ENCODE data around the gene ATP6V0E1. TPM values are rescaled to one million over a fixed set of nuclear protein-coding genes. Genes with fewer than 3 reads are reported as not detected.

The ATP6V0E1 gene
- total and polyA plus RNA-seq, 2 of the 4 experiments (the other 2 are of a cell fraction) = 258 to 277 TPM

GRCh38 chr5:173010547-173011464 lies 27.2 kb downstream of the ATP6V0E1 start:
- H2BK120ac ChIP-seq (ENCODE audit: low read depth, low read length) = peak overlapping the region; percentile 27; the same call in 1 of the 2 replicates
- H3K9me1 ChIP-seq (ENCODE audit: insufficient read depth, low read length) = peaks cover 18% of the 10 kb centered on the region
- H2BK20ac ChIP-seq (ENCODE audit: low read depth, low read length) = no peak overlapping the region
- intact Hi-C loops (cut with micrococcal nuclease) (no loop called here), dilution Hi-C loops (cut with HindIII; ENCODE audit: low sequenced_read_pairs, unreplicated experiment) (no loop called here), in situ Hi-C loops (cut with MboI; ENCODE audit: low sequenced_read_pairs) (no loop called here)
- H3K4me3 ChIP-seq (ENCODE audit: insufficient read depth, low read depth, low read length) = no peak overlapping the region
- peak overlapping the region; percentile 2; the same call in 1 of the 2 replicates for H4K5ac ChIP-seq (ENCODE audit: low read depth, low read length)
- peak overlapping the region; percentile 2; the same call in 1 of the 2 replicates for H3K4me2 ChIP-seq (ENCODE audit: low read depth, low read length)
- no peaks in the 10 kb centered on the region for H3K27me3 ChIP-seq (ENCODE audit: control insufficient read depth, insufficient read depth, low read length)
- peak overlapping the region; percentile 54; the same call in 1 of the 2 replicates for H4K91ac ChIP-seq (ENCODE audit: insufficient read depth, low read depth, low read length)
- ATAC-seq (ENCODE audit: low read depth) = peak; percentile 72
- no peaks in the 10 kb centered on the region for H3K9me3 ChIP-seq (ENCODE audit: control insufficient read depth, insufficient read depth, low read length)
- peaks cover 43 to 78% of the 10 kb centered on the region in 2 experiments for H3K79me1 ChIP-seq (ENCODE audit: low read depth in 1 of 2, low read length in 2 of 2)
- no peak overlapping the region for H2AK9ac ChIP-seq (replicated peaks; ENCODE audit: low read depth, low read length, poor library complexity)
- H2AK5ac ChIP-seq (ENCODE audit: low read depth, low read length) = 0 out of 2 replicates have a peak overlapping the region, but pooled peaks have one; percentile 56
- H3K4ac ChIP-seq (ENCODE audit: low read depth, low read length) = peak overlapping the region; percentile 29; the same call in 1 of the 2 replicates
- peak overlapping the region; percentile 11; the same call in 1 of the 2 replicates for H3K9ac ChIP-seq (ENCODE audit: low read depth, low read length)
- H4K8ac ChIP-seq (ENCODE audit: low read depth in 2 of 2, low read length in 2 of 2) = peak overlapping the region in 1 of 2 experiments; percentile 4; a peak in 1 of 4 replicates
- peak; percentile 34; the same call in 1 of the 2 replicates for TF ChIP-seq CTCF (conservative IDR thresholded peaks at IDR 0.05; ENCODE audit: low read depth, low read length)
- TF ChIP-seq RCOR1 (IDR thresholded peaks at IDR 0.05; ENCODE audit: insufficient replicate concordance, low read length) = no peak
- TF ChIP-seq RAD21 (IDR thresholded peaks at IDR 0.05; ENCODE audit: low read length) = peak; percentile 50
- no peak for TF ChIP-seq NFE2L2 (IDR thresholded peaks at IDR 0.05; ENCODE audit: low read depth, low read length)
- no peak for TF ChIP-seq ELK1 (IDR thresholded peaks at IDR 0.05; ENCODE audit: borderline replicate concordance, low read depth, low read length)
- TF ChIP-seq SMC3 (IDR thresholded peaks at IDR 0.05; ENCODE audit: low read depth, low read length) = peak; percentile 24; the same call in 1 of the 2 replicates
- no peak for TF ChIP-seq MAFK (IDR thresholded peaks at IDR 0.05; ENCODE audit: low read depth, low read length)
- TF ChIP-seq CEBPB (IDR thresholded peaks at IDR 0.05; ENCODE audit: low read depth, low read length) = no peak
- TF ChIP-seq CHD1 (IDR thresholded peaks at IDR 0.05; ENCODE audit: low read depth, low read length) = no peak
- H3K36me3 ChIP-seq (ENCODE audit: control insufficient read depth, insufficient read depth, low read length) = peaks cover 1% of the 10 kb centered on the region; the same call in 1 of the 2 replicates
- peaks cover 17% of the 10 kb centered on the region for H3K4me1 ChIP-seq (ENCODE audit: control insufficient read depth, insufficient read depth, low read length)
- H3K14ac ChIP-seq (replicated peaks; ENCODE audit: low read depth, low read length) = no peak overlapping the region; the same call in 1 of the 2 replicates
- no peak overlapping the region for H3K56ac ChIP-seq (ENCODE audit: extremely low read depth, insufficient read depth, low read length)
- H3K23ac ChIP-seq (ENCODE audit: low read depth, low read length) = no peak overlapping the region
- no TSS peak for BruUV-seq (replicated peaks)
- H2AFZ ChIP-seq (replicated peaks; ENCODE audit: low read length, poor library complexity) = peak overlapping the region; percentile 26
- DNase-seq = peak; percentile 32
- H3K18ac ChIP-seq (ENCODE audit: low read depth, low read length) = no peak overlapping the region
- H3K27ac ChIP-seq (ENCODE audit: insufficient read depth, low read length) = peak overlapping the region; percentile 24; the same call in 1 of the 2 replicates
- ChIA-PET POLR2A (ENCODE audit: unreplicated experiment) (no interaction called here), CTCF (interaction anchor here (0.7 to 1.6 kb wide), 3 partner anchors 27 to 124 kb away, joined by 3 to 6 read pairs (median 3); partner anchors contain the start of gene ATP6V0E1)
- no CpG with 5 or more reads among the region's 11 CpGs for WGBS, 2 experiments (ENCODE audit: extremely low coverage in 2 of 2, insufficient read length in 1 of 2)
- peaks cover 51% of the 10 kb centered on the region for H4K20me1 ChIP-seq (ENCODE audit: insufficient read depth, low read length)
- no peak overlapping the region; the same call in 2 of the 3 replicates for H2BK15ac ChIP-seq (ENCODE audit: low read depth, low read length)
- no peak overlapping the region for H2BK5ac ChIP-seq (ENCODE audit: low read depth, low read length, poor library complexity, severe bottlenecking)
